Esophagus muscularis mucosa (tissue), 3 donors: ENCODE data around the gene METTL4.

Source experiments
- CTCF ChIP-seq, 3 experiments: fragments of 200-600 bp in 2 of 3; fragments of 450-650 bp in 1 of 3; sonication (generic) in 2 of 3; IDR thresholded peaks; one replicate each; pipeline ENCODE4 v1.5.1; 2017 to 2019; ENCODE audit warnings: antibody characterized with exemption in 3 of 3, mild to moderate bottlenecking in 2 of 3, moderate library complexity in 1 of 3
- POLR2AphosphoS5 ChIP-seq, 2 donors: sonication (generic); formaldehyde crosslinking; IDR thresholded peaks; one replicate each; pipeline ENCODE4 v1.6.1; 2017; ENCODE audit warnings: antibody characterized with exemption in 2 of 2

GRCh38 chr18:2568129-2568528, 3.2 kb downstream of the METTL4 start:
- no peak for TF ChIP-seq CTCF (IDR thresholded peaks at IDR 0.05)
- no peak for TF ChIP-seq POLR2AphosphoS5 (IDR thresholded peaks at IDR 0.05)
